Stimulated activated CD8-positive, alpha-beta memory T cell treated with anti-CD3 and anti-CD28 coated beads, Interleukin-12 subunit alpha, Interleukin-12 subunit beta, amount 100 ng/mL, for 24 hours (primary cell): ENCODE measurements around the gene ABHD12.

ENCODE experiments used
- DNase-seq: peaks from one replicate; pipeline ENCODE4 v3.0.0-alpha.2; 2020; ENCODE audit errors: extremely low read depth

ABHD12 gene

GRCh38 chr20:25306991-25307903 is 83.4 kb downstream of the ABHD12 start:
- no peak for DNase-seq

GRCh38 chr20:25304025-25304549 is 86.5 kb downstream of the ABHD12 start:
- DNase-seq: no peak

GRCh38 chr20:25303292-25304024 is 87.2 kb downstream of the ABHD12 start:
- DNase-seq: no peak

- DNase-seq: no peak
Observed at GRCh38 chr20:25302596-25302995, 88.0 kb downstream of the ABHD12 start.

- no peak for DNase-seq
Observed at GRCh38 chr20:25301357-25301920, 89.2 kb downstream of the ABHD12 start.

- DNase-seq: no peak
Observed at GRCh38 chr20:25300496-25301170, 90.0 kb downstream of the ABHD12 start.

- DNase-seq: no peak
Observed at GRCh38 chr20:25299806-25300205, 90.8 kb downstream of the ABHD12 start.

- no peak for DNase-seq
Observed at GRCh38 chr20:25297141-25297905, 93.3 kb downstream of the ABHD12 start.

GRCh38 chr20:25296094-25297093 is 94.2 kb downstream of the ABHD12 start:
- DNase-seq: no peak

- no peak for DNase-seq
Observed at GRCh38 chr20:25295386-25296093, 95.1 kb downstream of the ABHD12 start.

GRCh38 chr20:25294459-25295385 is 95.9 kb downstream of the ABHD12 start:
- no peak for DNase-seq

- no peak for DNase-seq
Observed at GRCh38 chr20:25293910-25294458, 96.7 kb downstream of the ABHD12 start.

- DNase-seq: no peak
Observed at GRCh38 chr20:25293507-25293906, 97.1 kb downstream of the ABHD12 start.

- no peak for DNase-seq
Observed at GRCh38 chr20:25292176-25292891, 98.3 kb downstream of the ABHD12 start.

GRCh38 chr20:25291432-25292133 is 99.1 kb downstream of the ABHD12 start:
- DNase-seq: no peak

GRCh38 chr20:25290646-25291431 is 99.8 kb downstream of the ABHD12 start:
- DNase-seq: no peak
